Esophagus squamous epithelium (tissue), 5 donors: ENCODE data around the gene TNFRSF12A. TPM values are rescaled to one million over a fixed set of nuclear protein-coding genes. Genes with fewer than 3 reads are reported as not detected.
"Not testable (repeated sequence)": the region's sequence is repeated elsewhere in the genome, so short reads cannot be mapped to it uniquely, and the experiment has no call there.

Source experiments
- DNase-seq: peaks from one replicate; lab custom pipeline; 2025; lab: John Stamatoyannopoulos, UW
- H3K27ac ChIP-seq, 4 donors: fragments of 200-600 bp; sonication (generic); one replicate each; pipeline ENCODE4 v1.5.1; 2016 to 2019; ENCODE audit warnings: mild to moderate bottlenecking in 1 of 4
- H3K27me3 ChIP-seq, 4 donors: fragments of 200-600 bp; sonication (generic); 1 replicate in 3 of 4; 2 replicates in 1 of 4; pipeline versions ENCODE4 v1.5.1 to v1.6.0; 2017 to 2021; ENCODE audit warnings: antibody characterized with exemption in 1 of 4
- H3K36me3 ChIP-seq, 3 donors: fragments of 200-600 bp; sonication (generic); one replicate each; pipeline ENCODE4 v1.5.1; 2016 to 2019
- H3K4me1 ChIP-seq, 3 donors: fragments of 200-600 bp; sonication (generic); one replicate each; pipeline ENCODE4 v1.5.1; 2017 to 2019
- H3K4me3 ChIP-seq, 4 donors: fragments of 200-600 bp; sonication (generic); 1 replicate in 3 of 4; 2 replicates in 1 of 4; pipeline ENCODE4 v1.5.1; 2016 to 2019; ENCODE audit warnings: mild to moderate bottlenecking in 2 of 4, moderate library complexity in 1 of 4
- H3K9me3 ChIP-seq, 3 donors: fragments of 200-600 bp; sonication (generic); one replicate each; pipeline ENCODE4 v1.5.1; 2016 to 2019
- CTCF ChIP-seq, 6 experiments: fragments of 450-650 bp in 4 of 6; fragments of 200-600 bp in 2 of 6; sonication (generic) in 2 of 6; IDR thresholded peaks; one replicate each; pipeline ENCODE4 v1.5.1; 2016 to 2019; ENCODE audit warnings: antibody characterized with exemption in 6 of 6, mild to moderate bottlenecking in 4 of 6, moderate library complexity in 4 of 6
- POLR2A ChIP-seq, 4 donors: fragments of 450-650 bp; IDR thresholded peaks; one replicate each; pipeline ENCODE4 v1.6.1; 2017; ENCODE audit warnings: antibody characterized with exemption in 4 of 4, mild to moderate bottlenecking in 4 of 4, moderate library complexity in 3 of 4
- WGBS, 2 donors: methylation state at CpG; one replicate each; pipeline ENCODE4 v1.1.5; 2018; 5-methylcytosine and 5-hydroxymethylcytosine counted together
- intact Hi-C: fragments of 100-400 bp; cut with DNase I; formaldehyde crosslinking; loops from one replicate; pipeline ENCODE4 v1.15.0; 2022
- total RNA-seq, 4 donors: library from RNA; depleted of rRNA; stranded (reverse); fragments of >200 nt; gene quantifications; one replicate each; pipeline ENCODE4 v1.1.0, GENCODE V29; 2016
- donor health status: DM: yes; HTN: yes; CAD: no.

Gene TNFRSF12A
- total RNA-seq, 4 donors from 2014 or later, result 15.3 to 46.0 (median 28.6) TPM

DNA sequence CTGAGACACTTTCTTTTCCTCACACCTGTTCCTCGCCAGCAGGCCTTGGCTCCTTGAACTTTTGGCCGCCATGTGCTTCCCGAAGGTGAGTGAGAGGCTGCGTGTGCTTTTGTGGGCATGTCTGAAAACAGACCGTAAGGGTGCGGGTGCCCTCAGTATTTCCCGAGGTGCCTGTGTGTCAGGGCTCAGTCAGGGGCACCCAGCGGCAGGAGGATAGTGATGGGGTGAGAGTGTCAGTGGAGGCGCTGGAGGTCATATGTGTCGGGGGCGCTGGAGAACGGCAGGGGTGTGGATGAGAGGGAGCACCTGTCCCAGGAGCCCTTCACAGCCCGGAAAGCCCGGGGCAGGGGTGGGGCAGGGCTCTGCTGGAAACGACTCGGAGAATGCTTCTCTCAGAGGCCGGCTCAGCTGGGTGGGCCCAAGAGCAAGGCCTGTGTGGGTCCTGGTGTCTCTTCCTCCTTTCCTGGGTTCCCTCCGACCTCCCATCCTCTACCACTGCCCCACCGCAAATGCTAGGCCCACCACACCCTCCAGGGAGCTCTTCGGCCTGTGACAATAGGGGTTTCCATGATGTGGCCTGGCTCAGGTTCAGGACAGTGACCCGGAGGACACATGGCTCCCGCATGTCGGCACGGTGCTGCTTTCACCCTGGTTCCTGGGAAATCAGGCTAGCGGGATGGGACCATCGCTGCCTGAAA lies 45.7 kb downstream of the TNFRSF12A start:
- 70 to 77% methylated on average over 11 to 16 of the region's 26 CpGs for WGBS, 2 donors

GRCh38 chr16:3066440-3066748 lies 46.2 kb downstream of the TNFRSF12A start:
- H3K4me3 ChIP-seq, result peak overlapping the region; percentile 7 to 58 (median 36)
- no peaks in the 10 kb centered on the region for H3K27me3 ChIP-seq
- no peaks in the 10 kb centered on the region for H3K36me3 ChIP-seq
- WGBS, 2 donors, result 79 to 82% methylated on average over 6 of the region's 7 CpGs
- no peak for DNase-seq
- no peaks in the 10 kb centered on the region for H3K9me3 ChIP-seq
- no peak for TF ChIP-seq CTCF (IDR thresholded peaks at IDR 0.05)
- TF ChIP-seq POLR2A (IDR thresholded peaks at IDR 0.05), result no peak
- H3K27ac ChIP-seq, result peak overlapping the region in 3 of 4 donors; percentile 43 to 75 (median 47)
- peaks cover 10 to 31% (median 24%) of the 10 kb centered on the region in 3 donors for H3K4me1 ChIP-seq
- intact Hi-C loops, result no loop called here

More for the DNA sequence above, 45.7 kb downstream of the TNFRSF12A start:
- Histone ChIP-seq H3K9me3 (no peaks in the 10 kb centered on the region), H3K4me3 (peak overlapping the region; percentile 7 to 58 (median 36)), H3K27ac (peak overlapping the region; percentile 43 to 75 (median 49)), H3K4me1 (peaks cover 10 to 30% (median 24%) of the 10 kb centered on the region in 3 donors), H3K36me3 (no peaks in the 10 kb centered on the region), H3K27me3 (no peaks in the 10 kb centered on the region)
- TF ChIP-seq POLR2A (IDR thresholded peaks at IDR 0.05) (no peak), CTCF (IDR thresholded peaks at IDR 0.05) (no peak)
- no peak for DNase-seq
- intact Hi-C loops, result no loop called here

- no peak for TF ChIP-seq POLR2A (IDR thresholded peaks at IDR 0.05)
- TF ChIP-seq CTCF (IDR thresholded peaks at IDR 0.05), result no peak
- H3K27me3 ChIP-seq, result no peaks in the 10 kb centered on the region
- no peak overlapping the region for H3K27ac ChIP-seq
- no peaks in the 10 kb centered on the region for H3K9me3 ChIP-seq
- peaks cover 10 to 36% (median 24%) of the 10 kb centered on the region in 3 donors for H3K4me1 ChIP-seq
- H3K4me3 ChIP-seq, result peak overlapping the region in 1 of 4 donors; percentile 38
- no peak for DNase-seq
- no peaks in the 10 kb centered on the region for H3K36me3 ChIP-seq
- intact Hi-C loops, result no loop called here
- WGBS, 2 donors, result 35% methylated on average over 2 of the region's 4 CpGs; no CpG with 5 or more reads in 1 of the 2 donors
Measured at GRCh38 chr16:3068487-3068886, 48.3 kb downstream of the TNFRSF12A start.

DNA sequence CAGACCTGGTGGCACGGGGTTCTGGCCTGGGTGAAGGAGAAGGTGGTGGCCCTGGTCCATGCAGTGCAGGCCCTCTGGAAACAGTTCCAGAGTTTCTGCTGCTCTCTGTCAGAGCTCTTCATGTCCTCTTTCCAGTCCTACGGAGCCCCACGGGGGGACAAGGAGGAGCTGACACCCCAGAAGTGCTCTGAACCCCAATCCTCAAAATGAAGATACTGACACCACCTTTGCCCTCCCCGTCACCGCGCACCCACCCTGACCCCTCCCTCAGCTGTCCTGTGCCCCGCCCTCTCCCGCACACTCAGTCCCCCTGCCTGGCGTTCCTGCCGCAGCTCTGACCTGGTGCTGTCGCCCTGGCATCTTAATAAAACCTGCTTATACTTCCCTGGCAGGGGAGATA lies 49.0 kb downstream of the TNFRSF12A start:
- DNase-seq, H3K27ac ChIP-seq, intact Hi-C loops, H3K27me3 ChIP-seq, H3K36me3 ChIP-seq, H3K9me3 ChIP-seq, H3K4me3 ChIP-seq: not testable (repeated sequence)
- H3K4me1 ChIP-seq, result peaks cover 10 to 39% (median 24%) of the 10 kb centered on the region in 3 donors
- WGBS, 2 donors, result 89 to 100% methylated on average over 1 to 7 of the region's 11 CpGs

DNA sequence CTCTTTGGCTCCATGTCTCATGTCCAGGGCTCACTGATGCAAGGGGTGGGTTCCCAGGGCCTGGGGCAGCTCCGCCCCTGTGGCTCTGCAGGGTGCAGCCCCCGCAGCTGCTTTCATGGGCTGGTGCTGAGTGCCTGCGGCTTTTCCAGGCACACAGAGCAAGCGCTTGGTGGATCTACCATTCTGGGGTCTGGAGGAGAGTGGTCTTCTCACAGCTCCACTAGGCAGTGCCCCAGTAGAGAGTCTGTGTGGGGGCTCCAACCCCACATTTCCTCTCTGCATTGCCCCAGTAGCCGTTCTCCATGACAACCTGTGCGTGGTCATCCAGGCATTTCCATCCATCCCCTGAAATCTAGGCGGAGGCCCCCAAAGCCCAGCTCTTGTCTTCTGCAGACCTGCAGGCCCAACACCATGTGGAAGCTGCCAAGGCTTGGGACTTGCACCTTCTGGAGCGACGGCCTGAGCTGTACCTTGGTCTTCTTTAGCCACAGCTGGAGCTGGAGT lies 50.5 kb downstream of the TNFRSF12A start:
- Histone ChIP-seq H3K27ac (no peak overlapping the region), H3K4me1 (peaks cover 0 to 36% (median 12%) of the 10 kb centered on the region in 3 donors), H3K36me3 (no peaks in the 10 kb centered on the region), H3K4me3 (no peak overlapping the region), H3K27me3 (peaks cover 0 to 5% (median 0%) of the 10 kb centered on the region in 4 donors), H3K9me3 (no peaks in the 10 kb centered on the region)
- WGBS, 2 donors, result 100% methylated on average over 3 of the region's 9 CpGs; no CpG with 5 or more reads in 1 of the 2 donors
- DNase-seq, result no peak
- no peak for TF ChIP-seq POLR2A (IDR thresholded peaks at IDR 0.05)
- no peak for TF ChIP-seq CTCF (IDR thresholded peaks at IDR 0.05)
- intact Hi-C loops, result no loop called here
